ENCODE data around the gene RC3H1.
"Not testable (repeated sequence)": the region's sequence is repeated elsewhere in the genome, so short reads cannot be mapped to it uniquely, and the experiment has no call there.

RC3H1 gene

DNA sequence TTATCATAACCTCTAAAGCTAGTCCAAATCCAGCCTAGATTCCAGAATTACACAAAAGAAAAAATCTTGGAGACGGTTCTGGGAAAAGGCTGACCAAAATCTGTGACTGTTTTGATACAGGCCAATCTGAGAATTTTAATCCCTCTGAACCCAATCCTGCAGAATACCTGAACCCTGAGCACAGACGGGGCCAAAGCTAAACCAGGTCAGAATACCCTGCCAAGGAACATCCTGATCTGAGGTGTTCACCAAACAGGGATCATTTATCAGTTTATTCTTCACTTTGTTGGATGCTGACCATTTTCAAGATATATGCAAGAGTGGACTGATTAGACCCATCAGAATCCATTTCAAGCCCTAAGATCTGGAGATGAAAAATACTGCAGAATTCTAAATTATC, 3.6 kb downstream of the RC3H1 start:
- no peak for DNase-seq

DNA sequence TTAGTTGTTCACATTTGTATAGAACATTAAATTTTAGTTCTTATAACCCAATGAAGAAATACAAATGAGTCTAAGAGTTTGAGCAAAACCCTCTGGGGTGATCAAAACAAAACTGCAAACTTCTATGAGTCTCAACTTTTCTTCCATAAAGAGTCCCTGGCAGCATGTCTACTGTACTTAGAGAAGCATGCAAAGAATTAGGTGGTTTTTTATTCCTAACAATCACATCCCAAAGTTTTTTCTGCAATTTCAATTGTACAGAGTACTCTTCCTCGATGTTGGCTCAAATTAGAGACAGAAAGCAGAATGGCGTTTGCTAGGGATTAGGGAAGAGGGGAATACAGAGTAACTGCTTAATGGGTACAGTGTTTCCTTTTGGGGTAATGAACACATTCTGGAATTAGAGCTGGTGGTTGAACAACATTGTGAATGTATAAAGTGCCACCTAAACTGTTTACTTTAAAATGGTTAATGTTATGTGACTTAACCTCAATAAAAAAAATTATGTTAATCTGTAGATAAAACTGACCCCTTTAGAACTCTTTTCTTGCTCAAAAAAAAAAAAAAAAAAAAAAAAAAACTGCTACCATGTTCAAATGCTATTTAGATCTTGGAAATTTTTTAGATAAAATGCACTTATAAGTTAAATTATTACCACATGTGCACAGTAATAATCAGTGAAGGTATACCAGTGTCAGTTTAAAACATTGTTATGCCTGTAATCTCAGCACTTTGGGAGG, 4.8 kb downstream of the RC3H1 start:
- DNase-seq: no peak

DNA sequence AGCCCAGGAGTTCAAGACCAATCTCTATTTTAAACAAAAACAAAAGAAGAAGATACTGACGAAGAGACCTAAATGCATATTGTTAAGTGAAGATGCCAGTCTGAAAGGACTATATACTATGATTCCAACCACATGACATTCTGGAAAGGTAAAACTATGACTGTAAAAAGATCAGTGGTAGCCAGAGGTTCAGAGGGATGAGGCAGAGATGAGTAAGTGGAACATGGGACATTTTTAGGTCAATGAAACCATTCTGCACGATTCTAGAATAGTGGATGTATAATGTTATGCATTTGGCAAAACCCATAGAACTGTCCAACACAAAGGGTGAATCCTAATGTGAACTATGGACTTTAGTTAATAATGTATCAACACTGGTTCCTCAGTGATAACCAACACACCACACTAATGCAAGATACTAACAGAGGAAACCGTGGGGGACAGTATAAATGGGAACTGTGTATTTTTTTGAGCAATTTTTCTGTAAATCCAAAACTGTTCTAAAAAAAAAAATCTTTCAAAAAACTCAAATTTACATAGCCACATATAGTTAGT, 8.2 kb downstream of the RC3H1 start:
- no peak for DNase-seq

- DNase-seq: no peak
Measured at GRCh38 chr1:174008979-174009378, 13.2 kb downstream of the RC3H1 start.

DNA sequence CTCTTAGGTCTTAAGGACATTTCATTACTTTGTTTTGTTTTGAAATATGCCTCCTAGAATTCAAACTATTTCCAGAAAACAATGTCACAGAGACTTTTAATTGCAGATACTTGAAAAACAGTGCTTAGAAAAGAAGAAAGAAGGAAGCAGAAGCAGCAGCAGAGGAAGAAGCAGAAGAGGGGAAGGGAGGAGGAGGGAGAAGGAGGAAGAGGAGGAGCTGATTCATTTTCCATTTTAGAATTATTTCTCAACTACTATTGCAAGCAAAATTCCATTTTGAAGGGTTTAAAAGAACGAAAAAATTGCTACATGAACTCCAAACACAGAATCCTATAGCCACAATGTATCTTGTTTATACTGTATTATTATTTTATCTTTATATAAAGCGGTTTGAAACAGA, 13.9 kb downstream of the RC3H1 start:
- DNase-seq: no peak

DNA sequence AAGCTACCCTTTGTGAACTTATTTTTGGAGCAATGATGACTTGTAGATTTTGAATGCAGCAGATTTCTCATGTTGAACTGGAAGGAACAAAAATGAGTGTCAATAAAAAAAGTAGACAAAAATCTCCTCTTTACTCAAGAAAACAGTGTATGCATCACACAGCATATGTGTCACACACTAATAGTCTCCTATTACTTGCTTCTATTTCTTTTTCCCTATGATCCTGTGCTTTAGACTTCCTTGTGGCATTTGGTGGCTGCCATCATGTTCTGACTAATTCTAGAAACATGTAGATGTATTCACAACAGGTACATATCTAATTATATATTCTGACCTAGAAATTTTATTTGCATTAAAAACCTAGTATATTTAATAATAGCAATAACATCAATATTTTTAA, 14.3 kb downstream of the RC3H1 start:
- no peak for DNase-seq

DNA sequence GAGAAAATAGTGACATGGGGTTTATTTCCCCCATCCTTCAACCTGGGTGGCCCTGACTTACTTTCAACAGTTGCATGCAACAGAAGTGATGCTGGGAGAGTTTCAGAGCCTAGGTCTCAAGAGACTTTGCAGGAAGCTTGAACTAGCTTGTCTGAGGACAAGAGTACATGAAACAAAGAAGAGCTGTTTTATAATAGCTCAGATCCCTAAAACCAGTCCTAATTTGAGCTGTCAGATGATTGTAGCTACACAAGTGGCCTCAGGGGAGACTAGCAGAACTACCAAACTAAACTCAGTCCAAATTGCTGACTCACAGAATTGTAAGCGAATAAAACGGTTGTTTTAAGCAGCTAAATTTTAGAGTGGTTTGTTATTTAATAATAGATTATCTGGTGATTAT, 17.1 kb downstream of the RC3H1 start:
- DNase-seq: no peak

GRCh38 chr1:174003867-174004266, 18.3 kb downstream of the RC3H1 start:
- DNase-seq: no peak

GRCh38 chr1:174001573-174001972, 20.6 kb downstream of the RC3H1 start:
- DNase-seq: no peak

- DNase-seq: no peak
Measured at GRCh38 chr1:174000371-174000770, 21.8 kb downstream of the RC3H1 start.

GRCh38 chr1:173997791-173998190, 24.4 kb downstream of the RC3H1 start:
- DNase-seq: no peak

DNA sequence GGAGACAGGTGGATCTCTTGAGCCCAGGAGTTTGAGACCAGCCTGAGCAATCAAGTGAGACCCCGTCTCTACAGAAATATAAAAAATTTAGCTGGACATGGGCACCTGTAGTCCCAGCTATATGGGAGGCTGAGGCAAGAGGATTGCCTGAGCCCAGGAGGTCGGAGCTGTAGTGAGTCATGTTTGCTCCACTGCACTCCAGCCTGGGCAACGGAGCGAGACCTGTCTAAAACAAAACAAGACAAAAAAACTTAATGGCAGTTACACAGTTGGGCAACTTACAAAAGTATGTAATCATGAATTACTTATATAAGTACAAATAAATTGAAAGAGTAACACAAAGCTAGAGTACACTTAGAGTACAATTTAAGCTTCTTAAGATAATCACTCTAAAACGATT, 25.2 kb downstream of the RC3H1 start:
- no peak for DNase-seq

DNA sequence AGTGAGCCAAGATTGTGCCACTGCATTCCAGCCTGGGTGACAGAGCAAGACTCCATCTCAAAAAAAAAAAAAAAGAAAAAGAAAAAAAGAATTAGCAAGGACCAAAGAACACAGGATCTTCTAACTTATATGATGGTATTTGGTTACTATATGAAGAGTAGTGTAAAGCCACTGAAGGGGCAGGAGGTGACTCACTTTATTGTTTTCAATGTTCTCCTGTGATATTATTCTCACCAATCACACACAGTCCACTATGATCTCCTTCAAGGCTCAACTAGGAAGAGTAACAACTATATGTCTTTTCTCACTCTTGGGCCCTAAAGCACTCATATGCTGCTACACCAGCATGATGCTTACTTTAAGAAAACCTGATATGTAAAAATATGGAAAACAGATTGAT, 26.7 kb downstream of the RC3H1 start:
- no peak for DNase-seq

GRCh38 chr1:173993948-173994347, 28.2 kb downstream of the RC3H1 start:
- DNase-seq: not testable (repeated sequence)

- no peak for DNase-seq
Measured at GRCh38 chr1:173988068-173988467, 34.1 kb downstream of the RC3H1 start.

DNA sequence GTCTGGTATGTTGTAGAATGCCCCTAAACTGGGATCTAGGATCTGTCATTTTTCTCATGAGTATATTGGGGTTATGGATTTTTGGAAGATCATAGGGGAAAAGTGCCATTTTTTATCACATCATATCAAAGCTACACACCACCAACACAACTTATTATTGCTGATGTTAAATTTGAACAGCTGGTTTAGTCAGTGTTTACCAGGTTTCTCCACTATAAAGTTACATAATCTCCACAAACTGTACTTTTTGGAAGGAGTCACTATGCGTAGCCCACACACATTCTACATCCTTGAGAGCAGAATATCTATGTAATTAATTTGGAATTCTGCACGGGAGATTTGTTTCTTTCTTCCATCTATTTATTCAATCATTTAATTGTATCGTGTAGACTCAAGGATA, 35.2 kb downstream of the RC3H1 start:
- no peak for DNase-seq

DNA sequence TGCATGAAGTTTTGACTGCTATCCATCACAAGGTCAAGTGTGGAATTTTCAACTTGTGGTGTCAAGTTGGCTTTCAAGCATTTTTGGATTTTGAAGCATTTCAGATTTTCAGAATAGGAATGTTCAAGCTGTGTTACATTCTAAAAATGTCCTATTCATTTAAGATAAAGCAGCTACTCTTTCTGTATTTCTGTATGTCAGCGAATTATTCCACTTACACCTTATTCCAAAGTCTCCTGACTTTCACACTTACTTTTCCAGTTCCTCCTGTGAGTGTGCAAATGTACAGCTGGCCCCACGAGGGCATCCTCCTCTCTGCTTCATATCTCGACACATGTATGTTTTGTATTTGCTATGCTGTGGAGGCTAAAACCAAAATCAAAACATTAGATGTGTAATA, 51.9 kb downstream of the RC3H1 start:
- no peak for DNase-seq

DNA sequence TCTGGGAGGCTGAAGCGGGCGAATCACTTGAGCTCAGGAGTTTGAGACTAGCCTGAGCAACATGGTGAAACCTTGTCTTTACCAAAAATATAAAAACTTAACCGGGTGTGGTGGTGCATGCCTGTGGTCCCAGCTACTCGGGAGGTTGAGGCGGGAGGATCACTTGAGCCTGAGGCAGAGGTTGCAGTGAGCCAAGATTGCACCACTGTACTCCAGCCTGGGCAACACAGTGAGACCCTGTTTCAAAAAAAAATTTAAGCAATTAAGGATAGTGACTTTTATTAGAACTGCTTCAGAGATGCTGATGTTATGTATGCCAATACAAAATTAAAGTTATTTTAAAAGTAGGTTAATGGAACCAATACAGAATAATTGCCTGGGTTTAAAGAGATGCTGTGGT, 56.3 kb downstream of the RC3H1 start:
- not testable (repeated sequence) for DNase-seq

DNA sequence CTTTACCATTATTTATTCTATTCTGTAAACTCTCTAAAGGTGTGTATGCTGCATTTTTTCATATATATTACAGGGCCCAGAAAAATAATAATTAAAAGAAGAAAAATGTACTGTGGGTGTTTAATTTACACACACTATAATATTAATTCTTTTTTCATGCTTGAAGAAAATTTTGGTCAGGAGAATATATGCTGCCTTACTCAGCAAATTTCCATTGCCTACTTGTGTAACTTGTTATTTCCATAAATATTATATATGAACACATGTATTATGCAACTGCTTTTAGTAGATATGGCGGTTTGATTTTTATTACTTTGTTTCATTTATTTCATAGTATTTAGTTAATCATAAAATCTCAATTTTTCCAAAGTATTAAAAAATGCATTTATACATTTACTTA, 58.7 kb downstream of the RC3H1 start:
- DNase-seq: no peak

DNA sequence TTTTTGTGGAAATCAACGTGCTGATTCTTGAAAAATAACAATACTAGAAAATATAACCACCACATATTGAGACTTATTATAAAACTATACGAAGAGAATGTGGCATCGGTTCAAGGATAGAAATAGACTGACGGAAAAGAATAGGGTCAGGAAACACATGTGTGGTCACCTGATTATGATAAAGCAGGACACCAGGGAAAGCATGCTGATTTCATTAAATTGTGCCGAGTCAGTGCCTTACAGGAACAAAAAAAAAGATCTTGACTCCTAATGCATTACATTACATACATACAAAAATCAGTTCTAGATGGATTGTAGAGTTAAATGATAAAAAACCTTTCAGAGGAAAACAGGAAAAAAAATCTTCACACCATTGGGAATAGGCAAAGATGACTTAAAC, 61.5 kb downstream of the RC3H1 start:
- DNase-seq: no peak

DNA sequence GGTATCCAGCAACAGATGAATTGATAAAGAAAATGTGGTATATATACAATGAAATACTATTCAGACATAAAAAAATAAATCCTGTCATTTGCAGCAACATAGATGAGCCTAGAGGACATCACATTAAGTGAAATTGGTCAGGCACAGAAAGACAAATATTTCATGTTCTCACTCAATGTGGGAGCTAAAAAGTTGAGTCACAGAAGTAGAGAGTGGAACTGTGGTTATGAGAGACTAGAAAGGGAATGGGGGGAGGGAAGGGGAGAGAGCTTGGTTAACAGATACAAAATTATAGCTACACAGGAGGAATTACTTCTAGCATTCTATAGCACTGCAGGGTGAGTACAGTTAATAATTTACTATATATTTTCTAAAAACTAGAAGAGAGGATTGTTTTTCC, 68.0 kb downstream of the RC3H1 start:
- no peak for DNase-seq

- DNase-seq: no peak
Measured at GRCh38 chr1:173948594-173948993, 73.6 kb downstream of the RC3H1 start.

GRCh38 chr1:173946380-173946921, 75.7 kb downstream of the RC3H1 start:
- no peak for DNase-seq

- DNase-seq: no peak
Measured at GRCh38 chr1:173937062-173937461, 85.1 kb downstream of the RC3H1 start.

DNA sequence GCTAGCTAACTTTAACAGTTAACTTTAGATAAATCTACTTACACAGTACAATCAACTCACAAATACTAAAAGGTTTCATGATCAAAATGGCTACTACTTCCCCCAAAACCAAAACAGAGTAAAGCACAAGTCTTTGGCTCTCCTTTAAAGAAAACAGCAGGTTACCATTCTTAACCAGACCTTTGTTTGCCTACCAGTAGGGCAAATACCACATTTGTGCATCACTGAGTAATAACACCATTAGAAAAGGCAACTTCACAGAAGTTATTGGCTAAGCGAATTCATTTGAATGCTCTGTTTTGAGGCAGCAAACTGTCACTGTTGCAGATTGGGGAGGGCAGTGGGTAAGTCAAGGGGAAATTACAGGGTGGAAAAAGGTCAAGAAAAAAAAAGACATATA, 87.7 kb downstream of the RC3H1 start:
- DNase-seq: no peak

Measured in activated effector memory CD4-positive, alpha-beta T cell treated with Interleukin-2 at 50 U/mL for 16 hours (primary cell).